Mesenchymal stem cell (in vitro differentiated cells and primary cell): ENCODE results near the gene NFE2L3.

Experiments used
- DNase-seq: peaks from one replicate; pipeline ENCODE4 v3.0.0-alpha.2; 2013
- H2AFZ ChIP-seq: one replicate; pipeline ENCODE4 v1.6.1; 2013; ENCODE audit warnings: low read depth, mild to moderate bottlenecking, control low read depth, inconsistent platforms, low read length, moderate library complexity
- H2AK5ac ChIP-seq: 2 replicates; pipeline ENCODE4 v1.6.1; 2013; ENCODE audit warnings: low read length, moderate library complexity, mild to moderate bottlenecking, inconsistent platforms; ENCODE audit not compliant: severe bottlenecking
- H2BK120ac ChIP-seq: one replicate; pipeline ENCODE4 v1.6.1; 2013; ENCODE audit warnings: low read depth, mild to moderate bottlenecking, inconsistent platforms, low read length, moderate library complexity
- H2BK12ac ChIP-seq, 2 experiments: one replicate each; pipeline ENCODE4 v1.6.1; 2013; ENCODE audit warnings: inconsistent platforms in 2 of 2, low read length in 2 of 2, mild to moderate bottlenecking in 2 of 2, moderate library complexity in 2 of 2, control low read depth in 1 of 2
- H2BK15ac ChIP-seq: one replicate; pipeline ENCODE4 v1.6.1; 2013; ENCODE audit warnings: mild to moderate bottlenecking, low read depth, inconsistent platforms; ENCODE audit not compliant: poor library complexity, severe bottlenecking
- H2BK5ac ChIP-seq: 2 replicates; pipeline ENCODE4 v1.6.1; 2013; ENCODE audit warnings: low read depth, mild to moderate bottlenecking, low read length, control low read depth, inconsistent platforms; ENCODE audit not compliant: poor library complexity, severe bottlenecking
- H3K14ac ChIP-seq, 2 experiments: one replicate each; pipeline ENCODE4 v1.6.1; 2013; ENCODE audit warnings: inconsistent platforms in 2 of 2, low read length in 2 of 2, control low read depth in 1 of 2, mild to moderate bottlenecking in 1 of 2, moderate library complexity in 1 of 2
- H3K18ac ChIP-seq, 2 experiments: one replicate each; pipeline ENCODE4 v1.6.1; 2013; ENCODE audit warnings: inconsistent platforms in 2 of 2, low read length in 2 of 2, control low read depth in 1 of 2, low read depth in 1 of 2, mild to moderate bottlenecking in 1 of 2
- H3K23ac ChIP-seq, 2 experiments: one replicate each; pipeline ENCODE4 v1.6.1; 2013; ENCODE audit warnings: inconsistent platforms in 2 of 2, low read length in 2 of 2, mild to moderate bottlenecking in 2 of 2, moderate library complexity in 2 of 2, control low read depth in 1 of 2
- H3K27ac ChIP-seq: 2 replicates; pipeline ENCODE4 v1.5.1; 2013; ENCODE audit warnings: mild to moderate bottlenecking, moderate library complexity, low read length, control low read depth, inconsistent platforms; ENCODE audit not compliant: poor library complexity, severe bottlenecking
- H3K27me3 ChIP-seq, 2 experiments: 2 replicates each; pipeline versions ENCODE4 v1.6.1 to v1.7.0; 2013; ENCODE audit warnings: low read length in 2 of 2, mild to moderate bottlenecking in 2 of 2, moderate library complexity in 2 of 2, control low read depth in 1 of 2, inconsistent platforms in 1 of 2; ENCODE audit not compliant: control insufficient read depth in 1 of 2, insufficient read depth in 1 of 2
- H3K36me3 ChIP-seq, 2 experiments: 2 replicates each; pipeline versions ENCODE4 v1.6.1 to v1.7.0; 2013; ENCODE audit warnings: low read length in 2 of 2, control low read depth in 1 of 2, inconsistent platforms in 1 of 2, low read depth in 1 of 2, mild to moderate bottlenecking in 1 of 2; ENCODE audit not compliant: insufficient read depth in 2 of 2, control insufficient read depth in 1 of 2
- H3K4ac ChIP-seq, 2 experiments: one replicate each; pipeline ENCODE4 v1.6.1; 2013; ENCODE audit warnings: inconsistent platforms in 2 of 2, low read length in 2 of 2, mild to moderate bottlenecking in 2 of 2, moderate library complexity in 2 of 2, control low read depth in 1 of 2, low read depth in 1 of 2
- H3K4me1 ChIP-seq: 2 replicates; pipeline ENCODE4 v1.6.1; 2013; ENCODE audit warnings: low read depth, low read length, control low read depth; ENCODE audit not compliant: control insufficient read depth, insufficient read depth
- H3K4me2 ChIP-seq: 2 replicates; pipeline ENCODE4 v1.6.1; 2013; ENCODE audit warnings: low read length, mild to moderate bottlenecking, inconsistent platforms; ENCODE audit not compliant: poor library complexity, severe bottlenecking
- H3K4me3 ChIP-seq, 2 experiments: 2 replicates each; pipeline versions ENCODE4 v1.5.1 to v1.7.0; 2013; ENCODE audit warnings: low read length in 2 of 2, mild to moderate bottlenecking in 2 of 2, control low read depth in 1 of 2, low read depth in 1 of 2; ENCODE audit not compliant: insufficient read depth in 1 of 2
- H3K79me1 ChIP-seq: replicated peaks from 2 replicates; pipeline ENCODE4 v1.6.1; 2013; ENCODE audit warnings: mild to moderate bottlenecking, control low read depth, low read length, inconsistent platforms; ENCODE audit not compliant: poor library complexity, severe bottlenecking
- H3K9ac ChIP-seq: 2 replicates; pipeline ENCODE4 v1.7.0; 2013; ENCODE audit warnings: mild to moderate bottlenecking, low read length, moderate library complexity
- H3K9me3 ChIP-seq: 2 replicates; pipeline ENCODE4 v1.7.0; 2013; ENCODE audit warnings: mild to moderate bottlenecking, low read length; ENCODE audit not compliant: control insufficient read depth
- H4K8ac ChIP-seq: one replicate; pipeline ENCODE4 v1.6.1; 2013; ENCODE audit warnings: inconsistent platforms, mild to moderate bottlenecking, low read length, moderate library complexity
- H4K91ac ChIP-seq: one replicate; pipeline ENCODE4 v1.6.1; 2013; ENCODE audit warnings: mild to moderate bottlenecking, low read length, inconsistent platforms
- WGBS: methylation state at CpG from one replicate; pipeline ENCODE4 v1.1.7; 2013; ENCODE audit warnings: mixed read lengths; 5-methylcytosine and 5-hydroxymethylcytosine counted together

NFE2L3 gene

GRCh38 chr7:26203016-26203415 is 51.0 kb downstream of the NFE2L3 start:
- no peak for DNase-seq
- peaks cover 3% of the 10 kb centered on the region for H3K4me1 ChIP-seq
- H3K9me3 ChIP-seq = no peaks in the 10 kb centered on the region
- H3K14ac ChIP-seq = no peak overlapping the region
- no peak overlapping the region for H3K27ac ChIP-seq
- H2BK120ac ChIP-seq = no peak overlapping the region
- H3K36me3 ChIP-seq = peaks cover 8 to 50% of the 10 kb centered on the region in 2 experiments
- H3K27me3 ChIP-seq = no peaks in the 10 kb centered on the region
- H3K18ac ChIP-seq = no peak overlapping the region
- H2BK12ac ChIP-seq = no peak overlapping the region
- H4K8ac ChIP-seq = no peak overlapping the region
- H3K4ac ChIP-seq = no peak overlapping the region
- no peak overlapping the region for H2AK5ac ChIP-seq
- no CpG with 5 or more reads among the region's 2 CpGs for WGBS
- peaks cover 3% of the 10 kb centered on the region for H3K79me1 ChIP-seq
- no peak overlapping the region for H2BK5ac ChIP-seq
- H2BK15ac ChIP-seq = no peak overlapping the region
- no peak overlapping the region for H3K23ac ChIP-seq
- peak overlapping the region; percentile 100 for H3K9ac ChIP-seq
- peak overlapping the region in 1 of 2 experiments; percentile 81 for H3K4me3 ChIP-seq
- no peak overlapping the region for H2AFZ ChIP-seq
- no peak overlapping the region for H3K4me2 ChIP-seq
- H4K91ac ChIP-seq = no peak overlapping the region

GRCh38 chr7:26208040-26208439 is 56.0 kb downstream of the NFE2L3 start:
- H3K23ac ChIP-seq = no peak overlapping the region
- no peak overlapping the region for H2AFZ ChIP-seq
- no peaks in the 10 kb centered on the region for H3K27me3 ChIP-seq
- H4K91ac ChIP-seq = no peak overlapping the region
- no peak overlapping the region for H2BK12ac ChIP-seq
- no peak overlapping the region for H3K27ac ChIP-seq
- H3K79me1 ChIP-seq = peaks cover 7% of the 10 kb centered on the region
- peaks cover 3% of the 10 kb centered on the region for H3K4me1 ChIP-seq
- no peak for DNase-seq
- 97% methylated on average over 2 of the region's 5 CpGs for WGBS
- no peak overlapping the region for H3K4me3 ChIP-seq
- no peak overlapping the region for H3K14ac ChIP-seq
- H2BK120ac ChIP-seq = no peak overlapping the region
- no peak overlapping the region for H3K4me2 ChIP-seq
- no peak overlapping the region for H3K9ac ChIP-seq
- H3K4ac ChIP-seq = no peak overlapping the region
- H2AK5ac ChIP-seq = no peak overlapping the region
- no peak overlapping the region for H2BK15ac ChIP-seq
- no peaks in the 10 kb centered on the region for H3K9me3 ChIP-seq
- no peak overlapping the region for H3K18ac ChIP-seq
- H4K8ac ChIP-seq = no peak overlapping the region
- peaks cover 19 to 88% of the 10 kb centered on the region in 2 experiments for H3K36me3 ChIP-seq
- H2BK5ac ChIP-seq = no peak overlapping the region

- Histone ChIP-seq H3K4me2 (no peak overlapping the region), H3K4me1 (no peaks in the 10 kb centered on the region), H4K8ac (no peak overlapping the region), H3K4me3 (no peak overlapping the region), H3K14ac (no peak overlapping the region), H2BK5ac (no peak overlapping the region), H3K9me3 (no peaks in the 10 kb centered on the region), H3K79me1 (peaks cover 4% of the 10 kb centered on the region), H3K4ac (no peak overlapping the region), H3K36me3 (peaks cover 10 to 56% of the 10 kb centered on the region in 2 experiments), H3K27me3 (no peaks in the 10 kb centered on the region), H2AK5ac (no peak overlapping the region), H2BK15ac (no peak overlapping the region), H3K18ac (no peak overlapping the region), H3K27ac (no peak overlapping the region), H3K23ac (no peak overlapping the region), H4K91ac (no peak overlapping the region), H2BK12ac (no peak overlapping the region), H2BK120ac (no peak overlapping the region), H2AFZ (no peak overlapping the region), H3K9ac (no peak overlapping the region)
- no peak for DNase-seq
- 100% methylated on average over 2 of the region's 2 CpGs for WGBS
Observed at GRCh38 chr7:26212921-26213718, 61.1 kb downstream of the NFE2L3 start.

GRCh38 chr7:26213807-26214515 is 62.0 kb downstream of the NFE2L3 start:
- Histone ChIP-seq H2BK15ac (no peak overlapping the region), H3K4me3 (no peak overlapping the region), H2BK120ac (no peak overlapping the region), H2BK12ac (no peak overlapping the region), H3K23ac (no peak overlapping the region), H3K79me1 (peaks cover 4% of the 10 kb centered on the region), H4K8ac (no peak overlapping the region), H3K36me3 (peaks cover 5 to 49% of the 10 kb centered on the region in 2 experiments), H3K4me2 (no peak overlapping the region), H2AFZ (no peak overlapping the region), H3K18ac (no peak overlapping the region), H3K27ac (no peak overlapping the region), H2AK5ac (no peak overlapping the region), H4K91ac (no peak overlapping the region), H2BK5ac (no peak overlapping the region), H3K14ac (no peak overlapping the region), H3K4ac (no peak overlapping the region), H3K27me3 (no peaks in the 10 kb centered on the region), H3K9ac (no peak overlapping the region), H3K9me3 (no peaks in the 10 kb centered on the region), H3K4me1 (no peaks in the 10 kb centered on the region)
- no peak for DNase-seq
- WGBS = 92% methylated on average over 4 of the region's 5 CpGs
